GM12878 (cell line): ENCODE data around the gene NOC2L. TPM values are rescaled to one million over a fixed set of nuclear protein-coding genes. Genes with fewer than 3 reads are reported as not detected.

Experiments
- ATAC-seq: fragments of 200-7000 bp; cut with Tn5 transposase; 3 replicates; pipeline ENCODE4 v1.9.1; 2020; ENCODE audit warnings: mild to moderate bottlenecking, moderate library complexity
- BruUV-seq: library from RNA; stranded (reverse); fragments of 400-500 nt; replicated peaks from 2 replicates; lab custom pipeline; 2021; lab: Mats Ljungman, UMichigan
- CTCF ChIA-PET: fragments of 300-600 bp; sonication (Branson Sonifier 250); formaldehyde crosslinking; extraction: SDS; loops from one replicate; lab custom pipeline; 2021; ENCODE audit warnings: inconsistent platforms; lab: Yijun Ruan, JAX
- POLR2A ChIA-PET: fragments of 350-600 bp; formaldehyde crosslinking; extraction: SDS; loops from one replicate; lab custom pipeline; 2021; ENCODE audit warnings: inconsistent platforms; lab: Charles Lee
- RAD21 ChIA-PET: fragments of 300-600 bp; sonication (Branson Sonifier 250); formaldehyde crosslinking; loops from one replicate; lab custom pipeline; 2023; ENCODE audit warnings: antibody characterized with exemption; ENCODE audit not compliant: unreplicated experiment; lab: Charles Lee
- SMC1A ChIA-PET: fragments of 300-600 bp; sonication (Branson Sonifier 250); formaldehyde crosslinking; loops from one replicate; lab custom pipeline; 2023; ENCODE audit not compliant: unreplicated experiment, uncharacterized antibody; lab: Charles Lee
- DNase-seq: peaks from one replicate; pipeline ENCODE4 v3.0.0-alpha.2; 2011; ENCODE audit warnings: low read depth, low spot score
- FAIRE-seq: peaks from 3 replicates; lab custom pipeline; 2011; peaks lifted over from hg19 to GRCh38; lab: Jason Lieb, UNC
- H2AFZ ChIP-seq: 2 replicates; pipeline ENCODE4 v1.6.0; 2011; ENCODE audit warnings: low read depth, low read length, control low read depth; ENCODE audit not compliant: control insufficient read depth
- H3K27ac ChIP-seq: 2 replicates; pipeline ENCODE4 v1.5.1; 2011; ENCODE audit warnings: control low read depth; ENCODE audit not compliant: control insufficient read depth, insufficient read depth
- H3K27me3 ChIP-seq, 2 experiments: replicated peaks in 1 of 2; 2 replicates each; pipeline versions ENCODE4 v1.6.0 to v1.6.1; 2011; ENCODE audit warnings: low read length in 1 of 2; ENCODE audit not compliant: control insufficient read depth in 2 of 2, insufficient read depth in 2 of 2
- H3K36me3 ChIP-seq, 2 experiments: 2 replicates each; pipeline ENCODE4 v1.5.1; 2011; ENCODE audit warnings: low read length in 1 of 2; ENCODE audit not compliant: control insufficient read depth in 2 of 2, insufficient read depth in 2 of 2
- H3K4me1 ChIP-seq: 2 replicates; pipeline ENCODE4 v1.6.1; 2011; ENCODE audit warnings: mild to moderate bottlenecking, low read length, moderate library complexity, mixed read lengths; ENCODE audit not compliant: control insufficient read depth, insufficient read depth
- H3K4me2 ChIP-seq: 2 replicates; pipeline ENCODE4 v1.6.0; 2011; ENCODE audit warnings: control low read depth; ENCODE audit not compliant: control insufficient read depth, insufficient read depth
- H3K4me3 ChIP-seq: fragments of 200-600 bp; sonication (generic); 2 replicates; pipeline ENCODE4 v1.5.1; 2016
- H3K79me2 ChIP-seq: 2 replicates; pipeline ENCODE4 v1.6.0; 2011; ENCODE audit warnings: low read length; ENCODE audit not compliant: control insufficient read depth, insufficient read depth
- H3K9ac ChIP-seq: 2 replicates; pipeline ENCODE4 v1.8.0; 2011; ENCODE audit warnings: low read length, control low read depth, mixed read lengths; ENCODE audit not compliant: control insufficient read depth, insufficient read depth
- H3K9me3 ChIP-seq: replicated peaks from 3 replicates; pipeline ENCODE4 v1.5.1; 2011; ENCODE audit warnings: mild to moderate bottlenecking, low read length; ENCODE audit not compliant: control insufficient read depth, insufficient read depth
- H4K20me1 ChIP-seq: 2 replicates; pipeline ENCODE4 v1.6.0; 2011; ENCODE audit not compliant: control insufficient read depth, insufficient read depth
- BCLAF1 ChIP-seq: fragments of 450-650 bp; IDR thresholded peaks from 2 replicates; pipeline ENCODE4 v1.6.1; 2017; ENCODE audit warnings: antibody characterized with exemption, mild to moderate bottlenecking, moderate library complexity
- HCFC1 ChIP-seq: fragments of 150-350 bp; IDR thresholded peaks from 2 replicates; pipeline ENCODE4 v1.6.1; 2014; ENCODE audit warnings: low read length
- MYB ChIP-seq: fragments of 150-350 bp; IDR thresholded peaks from 2 replicates; pipeline ENCODE4 v1.6.1; 2014; ENCODE audit warnings: mild to moderate bottlenecking, low read depth, low read length, borderline replicate concordance
- MYC ChIP-seq: IDR thresholded peaks from 2 replicates; pipeline ENCODE4 v1.6.1; 2011; ENCODE audit warnings: mild to moderate bottlenecking, low read length, moderate library complexity, inconsistent platforms; ENCODE audit not compliant: insufficient read depth, insufficient replicate concordance, insufficient read length, severe bottlenecking
- POLR2A ChIP-seq: IDR thresholded peaks from 2 replicates; pipeline ENCODE4 v1.6.1; 2011; ENCODE audit warnings: low read depth, mild to moderate bottlenecking, low read length
- ZBED1 ChIP-seq: IDR thresholded peaks from 2 replicates; pipeline ENCODE4 v1.6.1; 2016; ENCODE audit warnings: borderline replicate concordance
- ZNF24 ChIP-seq: fragments of 450-650 bp; IDR thresholded peaks from 2 replicates; pipeline ENCODE4 v1.6.1; 2017; ENCODE audit warnings: antibody characterized with exemption, mild to moderate bottlenecking
- WGBS: methylation state at CpG from one replicate; pipeline ENCODE4 v1.1.6; 2016; ENCODE audit warnings: low lambda C conversion rate; ENCODE audit not compliant: insufficient replicate concordance, insufficient coverage; ENCODE audit errors: missing lambda C conversion rate; 5-methylcytosine and 5-hydroxymethylcytosine counted together
- in situ Hi-C: fragments of 300-500 bp; cut with MboI; formaldehyde crosslinking; loops from 9 replicates; pipeline ENCODE4 v1.14.3; 2018; ENCODE audit warnings: mixed read lengths
- intact Hi-C: fragments of 100-400 bp; cut with micrococcal nuclease; formaldehyde crosslinking; loops from one replicate; pipeline ENCODE4 v1.14.2; 2022; ENCODE audit not compliant: unreplicated experiment
- polyA plus RNA-seq, 11 experiments: library from polyadenylated mRNA; depleted of rRNA in 4 of 11; unstranded in 6 of 11; stranded (reverse) in 5 of 11; fragments of >200 nt; fragmentation: Nextera tagmentation in 4 of 11; fragmentation: Illumina TruSeq in 1 of 11; extraction: Ambion mirVana in 4 of 11; extraction: Trizol in 1 of 11; gene quantifications; 1 replicate in 1 of 11; 2 replicates in 10 of 11; pipeline versions ENCODE4 v1.2.1 to v1.2.3, GENCODE V29; 2011 to 2016; ENCODE audit warnings: inconsistent platforms in 2 of 11, missing spikeins in 2 of 11, low read depth in 1 of 11
- total RNA-seq, 4 experiments: library from RNA; depleted of rRNA in 3 of 4; stranded (reverse); fragments of >200 nt in 3 of 4; fragmentation: Illumina TruSeq in 1 of 4; extraction: Trizol in 1 of 4; gene quantifications; 2 replicates each; pipeline versions ENCODE4 v1.2.1 to v1.2.3, GENCODE V29; 2013 to 2021

NOC2L gene
- total and polyA plus RNA-seq, 10 of the 15 experiments (the other 5 are each of a cell fraction or from before 2014, with no cell fraction given): 1.3 to 171 (median 64.3) TPM

- intact Hi-C loops: no loop called here
- ChIA-PET SMC1A (no interaction called here), CTCF (no interaction called here)
- H3K4me1 ChIP-seq: peaks cover 10% of the 10 kb centered on the region
- 95% methylated on average over 32 of the region's 32 CpGs for WGBS
- no peak for ATAC-seq
- H3K27ac ChIP-seq: no peak overlapping the region
- no peak overlapping the region for H3K4me2 ChIP-seq
- H3K4me3 ChIP-seq: no peak overlapping the region
- H3K27me3 ChIP-seq: no peaks in the 10 kb centered on the region
- peaks cover 22 to 55% of the 10 kb centered on the region in 2 experiments for H3K36me3 ChIP-seq
- no peak for DNase-seq
- TF ChIP-seq POLR2A (peak; percentile 5; the same call in 1 of the 2 replicates), MYB (no peak)
- TF ChIP-seq, all 136 proteins: peak for 1
- BruUV-seq: no TSS peak
- no peak overlapping the region for H2AFZ ChIP-seq
- POLR2A ChIA-PET: no interaction called here
- H3K79me2 ChIP-seq: peaks cover 16% of the 10 kb centered on the region
- in situ Hi-C loops: no loop called here
- H4K20me1 ChIP-seq: peaks cover 5% of the 10 kb centered on the region
- FAIRE-seq: no peak
- RAD21 ChIA-PET: no interaction called here
- H3K9ac ChIP-seq: no peak overlapping the region
- H3K9me3 ChIP-seq: no peaks in the 10 kb centered on the region
Measured at GRCh38 chr1:953524-954320, 5.3 kb downstream of the NOC2L start.

GRCh38 chr1:952603-953002 is 6.5 kb downstream of the NOC2L start:
- ChIA-PET CTCF (no interaction called here), POLR2A (no interaction called here), SMC1A (no interaction called here), RAD21 (no interaction called here)
- no peak overlapping the region for H3K27ac ChIP-seq
- DNase-seq: no peak
- BruUV-seq: no TSS peak
- FAIRE-seq: no peak
- intact Hi-C loops: no loop called here
- no peak overlapping the region for H3K9ac ChIP-seq
- WGBS: 92% methylated on average over 7 of the region's 7 CpGs
- H3K4me2 ChIP-seq: no peak overlapping the region
- peaks cover 5% of the 10 kb centered on the region for H4K20me1 ChIP-seq
- no peak for TF ChIP-seq HCFC1
- TF ChIP-seq ZNF24: no peak
- no peak for TF ChIP-seq BCLAF1
- TF ChIP-seq MYC: no peak
- no peak for TF ChIP-seq ZBED1
- H3K4me1 ChIP-seq: peaks cover 8% of the 10 kb centered on the region
- in situ Hi-C loops: no loop called here
- peaks cover 6% of the 10 kb centered on the region for H3K79me2 ChIP-seq
- peaks cover 27 to 61% of the 10 kb centered on the region in 2 experiments for H3K36me3 ChIP-seq
- no peak overlapping the region for H2AFZ ChIP-seq
- no peaks in the 10 kb centered on the region for H3K9me3 ChIP-seq
- no peak overlapping the region for H3K4me3 ChIP-seq
- H3K27me3 ChIP-seq: no peaks in the 10 kb centered on the region
- ATAC-seq: no peak
